OCI-LY3 (cell line): ENCODE results near the gene MRPL20.

Source experiments
- H2AFZ ChIP-seq: fragments of 200-600, 300-600 bp; shearing (Covaris generic); 2 replicates; pipeline ENCODE4 v1.6.0; 2014; ENCODE audit warnings: antibody characterized with exemption, low read depth, low read length
- H3K27ac ChIP-seq: fragments of 200-600, 300-600 bp; sonication (generic); 2 replicates; pipeline ENCODE4 v1.5.1; 2014; ENCODE audit warnings: mild to moderate bottlenecking, low read length, moderate library complexity, mixed read lengths
- H3K27me3 ChIP-seq: fragments of 200-600, 300-600 bp; sonication (generic); 2 replicates; pipeline ENCODE4 v1.6.1; 2014; ENCODE audit warnings: low read depth, low read length, mixed read lengths
- H3K36me3 ChIP-seq: fragments of 200-600, 300-600 bp; sonication (generic); replicated peaks from 2 replicates; pipeline ENCODE3; 2014; ENCODE audit warnings: low read depth, low read length, mixed read lengths
- H3K4me1 ChIP-seq: fragments of 300-600, 200-600 bp; sonication (generic); 2 replicates; pipeline ENCODE4 v1.6.1; 2014; ENCODE audit warnings: low read length, mixed read lengths
- H3K4me2 ChIP-seq: fragments of 200-600, 300-600 bp; sonication (generic); 2 replicates; pipeline ENCODE4 v1.6.1; 2014; ENCODE audit warnings: low read length, mixed read lengths
- H3K4me3 ChIP-seq: fragments of 300-600, 200-600 bp; sonication (generic); 2 replicates; pipeline ENCODE4 v1.5.1; 2014; ENCODE audit warnings: antibody characterized with exemption, mild to moderate bottlenecking, low read length, moderate library complexity
- H3K79me2 ChIP-seq: fragments of 300-600, 200-600 bp; shearing (Covaris generic); 2 replicates; pipeline ENCODE4 v1.6.1; 2014; ENCODE audit warnings: mild to moderate bottlenecking, low read length, mixed read lengths
- H3K9ac ChIP-seq: fragments of 300-600, 200-600 bp; shearing (Covaris generic); 2 replicates; pipeline ENCODE4 v1.6.0; 2014; ENCODE audit warnings: mild to moderate bottlenecking, low read length, moderate library complexity
- H3K9me3 ChIP-seq: fragments of 200-600, 300-600 bp; shearing (Covaris generic); 2 replicates; pipeline ENCODE4 v1.6.1; 2014; ENCODE audit warnings: low read length, mixed read lengths; ENCODE audit not compliant: insufficient read depth
- H4K20me1 ChIP-seq: fragments of 200-600, 300-600 bp; sonication (generic); 2 replicates; pipeline ENCODE4 v1.6.1; 2016; ENCODE audit warnings: low read length, mixed read lengths; ENCODE audit not compliant: insufficient read depth
- CTCF ChIP-seq: fragments of 200-600, 300-600 bp; sonication (generic); IDR thresholded peaks from 2 replicates; pipeline ENCODE4 v1.5.1; 2014; ENCODE audit warnings: antibody characterized with exemption, low read length, low read depth
- EZH2phosphoT487 ChIP-seq: fragments of 200-600 bp; shearing (Covaris generic); IDR thresholded peaks from 2 replicates; pipeline ENCODE4 v1.6.1; 2018; ENCODE audit warnings: antibody characterized with exemption, mixed run types, low read depth

Gene MRPL20

DNA sequence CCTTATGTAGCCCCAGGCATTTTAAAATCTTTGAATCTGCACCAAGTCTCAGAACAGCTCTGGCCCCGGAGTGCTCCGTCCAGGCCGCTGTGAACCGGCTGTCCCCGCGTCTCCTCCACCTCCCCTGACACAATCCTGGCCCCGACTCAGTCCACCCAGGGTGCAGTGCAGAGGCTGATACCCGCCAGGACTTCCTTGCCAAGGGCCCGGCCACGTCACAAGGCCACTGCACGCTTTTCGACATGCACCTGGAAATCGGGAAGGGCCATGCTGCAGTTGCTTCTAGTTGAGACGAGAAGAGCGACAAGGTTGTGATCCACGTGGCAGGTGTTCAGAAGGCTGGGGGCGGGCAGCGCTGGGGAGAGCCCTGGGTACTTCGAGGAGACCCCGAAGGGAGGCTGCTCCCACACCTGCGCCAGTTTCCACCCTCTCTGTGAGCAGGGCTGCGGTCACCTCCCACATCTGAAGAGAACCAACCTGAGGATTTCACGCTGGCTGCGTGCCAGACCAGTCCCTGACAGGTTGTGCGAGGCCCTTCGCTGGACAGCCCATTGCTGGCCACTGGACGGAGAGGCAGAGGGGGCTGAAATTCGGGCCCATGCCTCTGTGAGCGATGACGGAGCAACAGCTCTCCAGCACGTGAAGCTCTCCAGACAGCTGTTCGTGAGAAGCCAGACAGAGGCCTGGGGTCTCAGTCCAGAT is 35.1 kb upstream of the MRPL20 start:
- Histone ChIP-seq H3K9me3 (no peaks in the 10 kb centered on the region), H3K9ac (no peak overlapping the region), H3K36me3 (no peaks in the 10 kb centered on the region), H3K4me2 (no peak overlapping the region), H3K4me1 (peaks cover 26% of the 10 kb centered on the region), H2AFZ (peak overlapping the region; percentile 98; the same call in 1 of the 2 replicates), H3K79me2 (no peaks in the 10 kb centered on the region), H3K4me3 (no peak overlapping the region), H4K20me1 (no peaks in the 10 kb centered on the region), H3K27me3 (no peaks in the 10 kb centered on the region), H3K27ac (no peak overlapping the region)
- TF ChIP-seq EZH2phosphoT487 (no peak), CTCF (no peak)

DNA sequence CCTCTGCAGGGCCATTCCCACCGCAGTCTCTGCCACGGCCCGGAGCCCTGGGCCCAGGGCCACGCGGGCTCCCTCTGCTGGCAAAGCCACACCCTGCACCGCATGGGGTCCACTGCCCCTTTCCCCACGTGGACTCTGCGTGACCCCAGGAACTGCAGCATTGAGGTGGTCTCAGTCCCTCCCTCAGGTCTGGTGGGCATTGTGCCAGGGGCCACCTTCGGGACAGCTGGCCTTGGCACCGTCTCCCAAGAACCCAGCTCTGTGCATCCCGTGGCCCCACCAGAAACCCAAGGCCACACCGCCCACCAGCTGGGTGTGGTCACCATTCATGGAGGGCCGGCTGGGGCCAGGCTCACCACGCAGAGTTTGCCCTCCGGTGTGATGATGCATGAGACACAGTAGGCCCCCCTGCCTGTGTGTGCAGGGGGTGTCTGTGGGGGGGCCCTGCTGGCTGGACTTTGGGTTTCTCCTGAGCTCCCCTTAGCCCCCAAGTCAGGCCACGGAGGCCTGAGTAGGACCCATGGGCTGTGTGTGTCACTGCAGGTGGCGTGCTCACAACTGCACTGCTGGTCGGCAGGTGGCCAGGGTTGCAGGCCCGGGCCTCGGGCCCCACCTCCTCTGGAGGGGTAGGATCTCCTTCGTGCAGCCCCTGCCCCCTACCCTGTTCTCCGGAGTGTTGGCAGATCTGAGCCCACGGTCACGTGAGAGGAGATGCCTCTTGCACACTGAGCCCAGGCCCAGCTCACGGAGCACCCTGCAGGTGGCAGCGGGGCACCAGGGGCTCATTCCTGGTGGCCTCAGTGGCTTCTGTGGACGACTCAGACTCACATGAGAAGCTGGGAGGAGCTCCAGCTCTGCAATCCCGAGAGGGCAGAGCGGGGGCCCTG is 34.2 kb upstream of the MRPL20 start:
- H3K27me3 ChIP-seq, result no peaks in the 10 kb centered on the region
- H3K9ac ChIP-seq, result no peak overlapping the region

DNA sequence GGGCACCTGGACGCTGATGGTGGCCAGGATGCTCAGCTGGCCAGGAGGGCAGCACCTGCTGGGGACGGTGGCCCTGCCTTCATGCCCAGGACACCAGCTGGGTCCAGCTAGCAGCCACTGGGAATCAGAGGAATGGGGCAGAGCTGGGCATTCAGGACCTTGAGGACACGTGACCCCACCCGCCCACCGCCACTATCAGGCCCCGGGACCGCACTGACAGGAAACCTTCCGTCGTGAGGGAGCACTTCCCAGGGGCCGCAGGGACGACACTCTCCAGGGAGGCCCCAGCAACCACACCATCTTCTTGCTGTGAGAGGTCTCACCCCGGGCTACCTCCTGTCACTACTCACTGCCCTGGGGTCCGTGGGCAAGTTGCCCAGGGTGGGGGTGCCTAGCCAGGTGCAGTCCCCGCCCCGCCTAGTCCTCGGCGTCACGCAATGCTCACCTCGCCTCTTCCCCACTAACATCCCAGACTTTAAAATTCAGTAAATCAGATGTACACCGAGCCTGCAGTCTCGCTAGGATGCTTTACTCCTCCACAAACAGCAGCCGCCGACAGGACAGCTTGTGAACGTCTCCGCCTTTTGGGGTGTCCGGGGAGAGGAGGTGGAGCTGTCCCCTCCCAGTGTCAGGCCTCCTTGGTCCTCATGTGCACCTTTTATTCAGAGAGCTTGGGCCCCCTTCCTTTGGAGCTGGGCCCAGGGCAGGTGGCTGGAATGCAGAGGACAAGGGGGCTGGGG is 33.3 kb upstream of the MRPL20 start:
- H3K4me3 ChIP-seq, result no peak overlapping the region
- no peaks in the 10 kb centered on the region for H3K79me2 ChIP-seq
- H3K27me3 ChIP-seq, result no peaks in the 10 kb centered on the region
- H3K9me3 ChIP-seq, result no peaks in the 10 kb centered on the region
- H3K9ac ChIP-seq, result no peak overlapping the region
- peak overlapping the region; percentile 38 for H3K4me2 ChIP-seq
- peak overlapping the region; percentile 98 for H2AFZ ChIP-seq
- no peaks in the 10 kb centered on the region for H4K20me1 ChIP-seq
- TF ChIP-seq EZH2phosphoT487, result no peak
- no peak for TF ChIP-seq CTCF
- no peaks in the 10 kb centered on the region for H3K36me3 ChIP-seq
- no peak overlapping the region for H3K27ac ChIP-seq
- H3K4me1 ChIP-seq, result peaks cover 26% of the 10 kb centered on the region

More for the DNA sequence above, 34.2 kb upstream of the MRPL20 start:
- Histone ChIP-seq H4K20me1 (no peaks in the 10 kb centered on the region), H3K79me2 (no peaks in the 10 kb centered on the region), H3K4me2 (peak overlapping the region; percentile 38), H3K4me1 (peaks cover 26% of the 10 kb centered on the region), H3K36me3 (no peaks in the 10 kb centered on the region), H3K4me3 (peak overlapping the region; percentile 25; the same call in 1 of the 2 replicates), H2AFZ (peak overlapping the region; percentile 98), H3K9me3 (no peaks in the 10 kb centered on the region), H3K27ac (no peak overlapping the region)
- TF ChIP-seq CTCF (peak; percentile 81), EZH2phosphoT487 (no peak)
